Common myeloid progenitor, CD34-positive (primary cell): ENCODE results near the gene MXD3.

Source experiments
- CTCF ChIA-PET: fragments of 350-600 bp; sonication (Branson Sonifier 250); formaldehyde crosslinking; loops from one replicate; lab custom pipeline; 2021; ENCODE audit warnings: antibody characterized with exemption; lab: Charles Lee
- POLR2A ChIA-PET: fragments of 350-600 bp; sonication (Branson Sonifier 250); formaldehyde crosslinking; loops from one replicate; lab custom pipeline; 2021; ENCODE audit warnings: antibody characterized with exemption; lab: Charles Lee
- DNase-seq, 3 donors: peaks; one replicate each; pipeline versions ENCODE4 v3.0.0 to v3.0.0-alpha.2; 2013
- H3K27ac ChIP-seq, 2 experiments: 1 replicate in 1 of 2; 2 replicates in 1 of 2; pipeline ENCODE4 v1.7.0; 2013; ENCODE audit warnings: inconsistent platforms in 2 of 2, low read length in 2 of 2, mild to moderate bottlenecking in 2 of 2, low read depth in 1 of 2, moderate library complexity in 1 of 2; ENCODE audit not compliant: severe bottlenecking in 2 of 2, insufficient read depth in 1 of 2, poor library complexity in 1 of 2
- H3K27me3 ChIP-seq, 5 experiments: replicated peaks in 2 of 5; 1 replicate in 3 of 5; 2 replicates in 2 of 5; pipeline versions ENCODE4 v1.6.1 to v1.7.0; 2013; ENCODE audit warnings: low read length in 4 of 5, mild to moderate bottlenecking in 2 of 5, moderate library complexity in 2 of 5, inconsistent platforms in 1 of 5; ENCODE audit not compliant: insufficient read depth in 5 of 5, control insufficient read depth in 4 of 5
- H3K36me3 ChIP-seq, 4 experiments: 1 replicate in 2 of 4; 2 replicates in 2 of 4; pipeline versions ENCODE4 v1.6.1 to v1.7.0; 2013; ENCODE audit warnings: low read length in 3 of 4, control low read depth in 1 of 4, mild to moderate bottlenecking in 1 of 4; ENCODE audit not compliant: control insufficient read depth in 4 of 4, insufficient read depth in 4 of 4
- H3K4me1 ChIP-seq, 4 experiments: 1 replicate in 3 of 4; 2 replicates in 1 of 4; pipeline versions ENCODE4 v1.6.1 to v1.7.1; 2013; ENCODE audit warnings: low read length in 3 of 4, mild to moderate bottlenecking in 3 of 4, control low read depth in 1 of 4, inconsistent platforms in 1 of 4, moderate library complexity in 1 of 4; ENCODE audit not compliant: control insufficient read depth in 4 of 4, insufficient read depth in 4 of 4; ENCODE audit errors: control extremely low read depth in 1 of 4
- H3K4me3 ChIP-seq, 7 experiments: 1 replicate in 4 of 7; 2 replicates in 3 of 7; pipeline versions ENCODE4 v1.5.1 to v1.7.0; 2013; ENCODE audit warnings: mild to moderate bottlenecking in 7 of 7, low read length in 6 of 7, moderate library complexity in 6 of 7, inconsistent platforms in 2 of 7, low read depth in 2 of 7, control low read depth in 1 of 7; ENCODE audit not compliant: insufficient read depth in 4 of 7, control insufficient read depth in 1 of 7; ENCODE audit errors: extremely low read depth in 1 of 7
- H3K9me3 ChIP-seq, 5 experiments: 1 replicate in 4 of 5; 2 replicates in 1 of 5; pipeline versions ENCODE4 v1.6.1 to v1.7.1; 2013; ENCODE audit warnings: low read length in 4 of 5, mild to moderate bottlenecking in 2 of 5, inconsistent platforms in 1 of 5, low read depth in 1 of 5, moderate library complexity in 1 of 5; ENCODE audit not compliant: control insufficient read depth in 4 of 5, insufficient read depth in 2 of 5; ENCODE audit errors: control extremely low read depth in 1 of 5
- WGBS: methylation state at CpG from one replicate; pipeline ENCODE4 v1.1.5; 2013; ENCODE audit not compliant: insufficient coverage; 5-methylcytosine and 5-hydroxymethylcytosine counted together

The MXD3 gene

DNA sequence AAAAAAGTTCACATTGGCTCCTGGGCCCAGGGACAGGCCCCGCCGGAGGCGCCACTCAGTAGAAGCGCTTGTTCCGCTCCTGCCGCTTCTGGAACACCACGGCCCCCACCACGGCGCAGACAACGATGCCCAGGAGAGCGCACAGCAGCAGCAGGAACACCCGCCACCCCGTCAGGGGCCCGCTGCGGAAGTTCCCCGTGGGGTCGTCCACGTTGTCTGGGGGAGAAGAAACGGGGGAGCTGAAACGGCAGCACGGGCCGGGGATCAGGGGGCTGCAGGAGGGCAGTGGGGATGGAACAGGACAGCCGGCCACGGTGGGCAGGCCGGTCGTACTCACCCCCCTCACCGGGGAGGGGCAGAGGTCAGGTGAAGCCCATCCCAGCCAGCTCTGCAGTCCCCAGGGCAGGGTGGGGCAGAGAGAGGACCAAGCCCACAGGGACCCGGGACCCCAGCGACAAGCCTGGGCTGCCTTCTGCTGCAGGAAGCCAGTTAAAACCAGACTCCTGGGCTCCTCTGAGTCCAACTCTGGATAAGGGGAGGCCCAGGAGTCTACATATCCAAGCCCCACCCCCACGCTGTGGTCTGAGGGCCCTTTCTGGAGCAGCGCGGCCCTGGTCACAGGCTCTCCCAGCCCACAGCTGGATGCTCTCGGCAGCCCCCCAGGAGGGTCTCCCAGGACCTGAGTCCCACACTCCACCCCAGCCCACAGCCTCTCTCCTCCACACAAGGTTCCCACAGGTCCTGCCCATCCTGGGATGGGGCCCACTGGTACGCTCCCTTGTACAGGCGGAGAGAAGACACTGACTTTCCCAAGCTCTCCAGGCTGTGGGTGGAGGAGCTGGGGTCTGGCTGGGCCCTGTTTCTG lies 20.6 kb upstream of the MXD3 start:
- no peak overlapping the region for H3K27ac ChIP-seq
- H3K27me3 ChIP-seq = no peaks in the 10 kb centered on the region
- peaks cover 3 to 61% (median 39%) of the 10 kb centered on the region in 4 experiments for H3K4me1 ChIP-seq
- POLR2A ChIA-PET = interaction anchor here (0.8 to 1.0 kb wide), 2 partner anchors 19 to 788 kb away, joined by 3 to 4 read pairs; no protein-coding TSS in a partner anchor
- DNase-seq = no peak
- H3K9me3 ChIP-seq = no peaks in the 10 kb centered on the region
- CTCF ChIA-PET = interaction anchor here (1.1 to 10.2 kb wide), 12 partner anchors 9 to 123 kb away, joined by 4 to 162 read pairs (median 6); partner anchors contain the start of gene MXD3
- WGBS = 18% methylated on average over 20 of the region's 35 CpGs
- peak overlapping the region in 2 of 7 experiments; percentile 4 to 46 for H3K4me3 ChIP-seq
- H3K36me3 ChIP-seq = peaks cover 2 to 70% (median 41%) of the 10 kb centered on the region in 4 experiments

DNA sequence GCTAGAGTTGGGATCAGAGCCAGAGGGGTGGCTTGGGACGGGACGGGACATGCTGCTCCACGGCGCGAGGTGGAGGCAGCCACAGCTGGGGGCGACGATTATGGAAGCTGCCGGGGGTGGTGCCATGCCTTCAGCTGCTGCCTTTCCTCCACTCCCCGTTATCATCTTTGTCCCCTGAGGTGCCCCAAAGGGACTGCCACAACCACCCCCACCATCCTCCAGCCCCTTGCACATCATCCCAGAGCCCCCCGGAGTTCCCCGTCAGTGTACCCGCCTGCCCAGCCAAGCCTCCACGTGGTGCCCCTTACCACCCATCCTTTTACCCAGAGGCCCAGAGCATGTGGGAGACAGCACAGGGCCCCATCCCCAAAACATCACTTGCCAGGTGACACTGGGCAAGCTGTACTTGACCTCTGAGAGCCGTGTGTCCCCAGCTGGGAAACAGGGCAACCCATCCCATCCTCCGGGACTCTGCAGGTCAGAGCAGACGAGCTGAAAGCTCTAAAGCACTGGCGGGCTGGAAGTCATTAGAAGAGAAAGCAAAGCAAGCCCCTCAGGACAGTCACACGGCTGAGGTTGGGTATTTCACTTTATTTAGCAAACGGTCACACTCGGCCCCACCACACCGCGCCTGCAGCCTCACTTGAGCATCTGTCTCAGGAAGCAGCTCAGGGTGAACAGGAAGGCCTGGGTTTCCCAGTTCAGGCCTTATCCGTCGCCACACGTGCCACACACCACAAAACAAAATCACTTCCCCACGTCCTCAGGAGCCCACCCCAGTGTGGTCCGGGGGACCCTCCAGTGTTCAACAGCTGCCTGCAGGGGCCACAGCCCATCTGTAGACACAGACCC lies 19.5 kb upstream of the MXD3 start:
- Histone ChIP-seq H3K4me1 (peaks cover 3 to 63% (median 39%) of the 10 kb centered on the region in 4 experiments), H3K4me3 (peak overlapping the region in 4 of 7 experiments; percentile 1 to 62 (median 36)), H3K9me3 (no peaks in the 10 kb centered on the region), H3K27ac (no peak overlapping the region), H3K27me3 (no peaks in the 10 kb centered on the region), H3K36me3 (peaks cover 2 to 59% (median 31%) of the 10 kb centered on the region in 4 experiments)
- CTCF ChIA-PET = interaction anchor here (0.9 to 10.2 kb wide), 16 partner anchors 8 to 227 kb away, joined by 3 to 162 read pairs (median 6); partner anchors contain the start of gene MXD3
- peak; percentile 93 to 100 (median 99) for DNase-seq
- WGBS = 31% methylated on average over 17 of the region's 27 CpGs
- POLR2A ChIA-PET = interaction anchor here (0.8 to 1.0 kb wide), 2 partner anchors 18 to 789 kb away, joined by 3 to 4 read pairs; no protein-coding TSS in a partner anchor

DNA sequence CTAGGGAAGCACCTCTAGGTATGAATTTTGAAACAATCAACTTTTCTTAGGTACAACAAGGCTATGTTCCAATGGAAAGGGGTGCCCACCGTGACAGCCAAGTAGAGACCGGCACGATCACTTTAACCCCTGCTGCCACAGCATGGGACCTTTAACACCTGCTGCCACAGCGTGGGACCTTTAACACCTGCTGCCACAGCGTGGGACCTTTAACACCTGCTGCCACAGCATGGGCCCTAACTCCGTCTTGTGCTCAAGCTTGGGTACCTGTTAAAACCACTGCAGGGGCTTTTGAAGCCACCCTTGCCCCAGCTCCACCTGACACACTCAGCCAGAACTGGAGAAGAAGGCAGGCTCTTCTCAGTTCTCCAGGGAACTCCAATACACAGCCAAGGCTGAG lies 18.2 kb upstream of the MXD3 start:
- CTCF ChIA-PET = interaction anchor here (0.7 to 10.2 kb wide), 5 partner anchors 11 to 214 kb away, joined by 3 to 162 read pairs (median 9); no protein-coding TSS in a partner anchor
- POLR2A ChIA-PET = no interaction called here
- H3K4me3 ChIP-seq = no peak overlapping the region
- 98% methylated on average over 6 of the region's 6 CpGs for WGBS
- peaks cover 3 to 63% (median 39%) of the 10 kb centered on the region in 4 experiments for H3K4me1 ChIP-seq
- no peaks in the 10 kb centered on the region for H3K9me3 ChIP-seq
- H3K36me3 ChIP-seq = peaks cover 2 to 46% (median 21%) of the 10 kb centered on the region in 4 experiments
- DNase-seq = no peak
- H3K27ac ChIP-seq = no peak overlapping the region
- H3K27me3 ChIP-seq = no peaks in the 10 kb centered on the region

DNA sequence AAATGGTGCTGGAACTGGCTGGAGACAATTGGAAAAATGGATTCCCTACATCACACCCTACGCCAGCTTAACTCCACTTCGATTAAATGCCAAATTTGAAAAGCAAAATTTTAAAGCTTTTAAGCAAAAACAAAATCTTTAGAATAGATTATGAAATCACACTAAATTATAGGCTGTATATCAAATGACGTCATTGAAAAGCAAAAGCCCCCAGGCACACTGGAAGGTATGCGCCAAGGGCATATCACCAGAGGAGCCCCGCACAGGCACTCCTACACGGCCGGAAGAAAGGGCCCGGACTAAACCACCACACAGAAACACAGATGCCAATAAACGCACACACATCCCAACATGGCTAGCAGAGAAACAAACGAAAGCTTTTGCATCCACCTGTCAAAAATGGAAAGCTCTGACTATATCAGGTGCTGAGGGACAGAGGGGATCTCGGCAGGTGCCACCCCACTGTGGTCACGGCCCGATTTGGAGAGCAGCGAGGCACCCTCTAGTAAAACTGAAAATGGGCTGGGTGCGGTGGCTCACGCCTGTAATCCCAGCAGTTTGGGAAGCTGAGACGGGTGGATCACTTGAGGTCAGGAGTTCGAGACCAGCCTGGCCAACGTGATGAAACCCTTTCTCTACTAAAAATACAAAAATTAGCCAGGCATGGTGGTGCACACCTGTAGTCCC lies 17.0 kb upstream of the MXD3 start:
- ChIA-PET POLR2A (no interaction called here), CTCF (interaction anchor here (0.7 to 2.6 kb wide), 7 partner anchors 10 to 215 kb away, joined by 3 to 22 read pairs (median 4); partner anchors contain the start of gene SLC34A1)
- 95% methylated on average over 6 of the region's 19 CpGs for WGBS
- H3K27ac ChIP-seq = no peak overlapping the region
- H3K9me3 ChIP-seq = no peaks in the 10 kb centered on the region
- H3K4me1 ChIP-seq = peaks cover 3 to 61% (median 38%) of the 10 kb centered on the region in 4 experiments
- no peak for DNase-seq
- no peaks in the 10 kb centered on the region for H3K27me3 ChIP-seq
- H3K36me3 ChIP-seq = peaks cover 0 to 34% (median 9%) of the 10 kb centered on the region in 4 experiments
- H3K4me3 ChIP-seq = no peak overlapping the region

DNA sequence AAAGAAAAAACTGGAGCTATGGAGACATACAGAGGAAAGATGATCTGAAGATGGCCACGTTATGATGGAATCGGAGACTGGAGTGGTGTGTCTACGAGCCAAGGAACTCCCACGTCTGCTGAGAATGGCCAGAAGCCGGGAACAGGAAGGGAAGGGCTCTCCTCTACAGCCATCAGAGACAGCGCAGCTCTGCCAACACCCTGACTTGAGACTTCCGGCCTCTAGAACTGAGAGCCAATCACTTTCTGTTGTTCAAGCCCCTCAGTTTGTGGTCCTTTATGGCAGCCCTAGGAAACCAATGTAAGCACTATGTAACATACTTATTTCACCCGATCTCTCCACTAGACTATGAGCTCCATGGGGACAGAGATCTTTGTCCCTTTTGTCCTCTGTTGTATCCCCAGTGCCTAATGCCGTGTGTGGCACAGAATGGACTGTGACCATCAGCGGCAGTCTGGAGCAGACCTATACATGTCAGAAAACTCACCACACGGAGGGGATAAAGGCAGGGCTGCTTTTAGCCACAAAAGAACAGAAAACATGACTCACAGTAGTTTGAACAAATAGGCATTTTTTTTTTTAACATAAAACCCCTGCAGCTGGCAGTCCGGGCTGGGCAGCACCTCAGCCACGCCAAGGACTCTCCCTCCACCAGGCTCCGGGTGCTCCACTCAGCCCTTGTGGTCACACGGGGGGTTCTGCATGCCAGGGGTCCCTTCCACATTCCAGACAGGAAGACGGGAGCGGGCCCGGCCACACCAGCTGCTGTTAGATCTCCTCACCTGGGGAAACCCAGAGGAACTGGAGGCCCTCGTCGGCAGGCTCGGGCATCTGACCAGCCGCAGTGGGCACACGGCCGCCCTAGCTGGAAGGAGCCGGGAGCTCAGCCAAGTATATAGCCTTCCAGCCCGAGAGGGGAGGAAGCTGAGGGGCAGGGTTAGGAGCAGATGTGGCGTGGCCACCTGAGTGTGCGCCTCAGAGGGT lies 16.1 kb upstream of the MXD3 start:
- ChIA-PET CTCF (interaction anchor here (0.7 to 2.6 kb wide), 7 partner anchors 9 to 214 kb away, joined by 3 to 22 read pairs (median 4); partner anchors contain the start of gene SLC34A1), POLR2A (interaction anchor here (0.7 kb wide), 1 partner anchor 19 kb away, joined by 4 read pairs; no protein-coding TSS in a partner anchor)
- peaks cover 3 to 52% (median 32%) of the 10 kb centered on the region in 4 experiments for H3K4me1 ChIP-seq
- WGBS = 75% methylated on average over 20 of the region's 28 CpGs
- no peaks in the 10 kb centered on the region for H3K9me3 ChIP-seq
- no peak overlapping the region for H3K27ac ChIP-seq
- peak overlapping the region in 1 of 7 experiments; percentile 34 for H3K4me3 ChIP-seq
- peak in 2 of 3 donors; percentile 60 to 66 for DNase-seq
- H3K36me3 ChIP-seq = peaks cover 0 to 25% (median 4%) of the 10 kb centered on the region in 4 experiments
- no peaks in the 10 kb centered on the region for H3K27me3 ChIP-seq
